Measurements from ENCODE around the gene LRRC10.

The LRRC10 gene

GRCh38 chr12:69610729-69611128, at the start of gene LRRC10:
Gene LRRC10, minus strand, starts transcription at chr12:69610907. Its CDS starts 69 bp downstream, at chr12:69610838.
- intact Hi-C loops (cut with DNase I): no loop called here
- no peak for DNase-seq

GRCh38 chr12:69660164-69660863, 49.6 kb upstream of the LRRC10 start:
- intact Hi-C loops (cut with DNase I): no loop called here
- no peak for DNase-seq

- DNase-seq: no peak
Measured at GRCh38 chr12:69658203-69658602, 47.5 kb upstream of the LRRC10 start.

GRCh38 chr12:69657376-69658137, 46.9 kb upstream of the LRRC10 start:
- no peak for DNase-seq
- intact Hi-C loops (cut with DNase I): no loop called here

More at GRCh38 chr12:69658203-69658602, 47.5 kb upstream of the LRRC10 start:
- intact Hi-C loops (cut with DNase I): no loop called here

- intact Hi-C loops (cut with DNase I): no loop called here
- no peak for DNase-seq
Measured at GRCh38 chr12:69655616-69656340, 45.1 kb upstream of the LRRC10 start.

GRCh38 chr12:69653703-69654102, 43.0 kb upstream of the LRRC10 start:
- DNase-seq: no peak
- intact Hi-C loops (cut with DNase I): no loop called here

GRCh38 chr12:69651922-69652321, 41.2 kb upstream of the LRRC10 start:
- intact Hi-C loops (cut with DNase I): no loop called here
- no peak for DNase-seq

- intact Hi-C loops (cut with DNase I): no loop called here
- DNase-seq: no peak
Measured at GRCh38 chr12:69649529-69649928, 38.8 kb upstream of the LRRC10 start.

- no peak for DNase-seq
- intact Hi-C loops (cut with DNase I): no loop called here
Measured at GRCh38 chr12:69648476-69648875, 37.8 kb upstream of the LRRC10 start.

GRCh38 chr12:69647178-69647577, 36.5 kb upstream of the LRRC10 start:
- DNase-seq: no peak
- intact Hi-C loops (cut with DNase I): no loop called here

- no peak for DNase-seq
- intact Hi-C loops (cut with DNase I): no loop called here
Measured at GRCh38 chr12:69645031-69645430, 34.3 kb upstream of the LRRC10 start.

GRCh38 chr12:69644511-69644910, 33.8 kb upstream of the LRRC10 start:
- intact Hi-C loops (cut with DNase I): no loop called here
- no peak for DNase-seq

GRCh38 chr12:69642531-69642930, 31.8 kb upstream of the LRRC10 start:
- intact Hi-C loops (cut with DNase I): no loop called here
- no peak for DNase-seq

GRCh38 chr12:69641546-69641945, 30.8 kb upstream of the LRRC10 start:
- intact Hi-C loops (cut with DNase I): no loop called here
- no peak for DNase-seq

GRCh38 chr12:69639400-69640016, 28.8 kb upstream of the LRRC10 start:
- intact Hi-C loops (cut with DNase I): no loop called here

GRCh38 chr12:69633061-69633460, 22.4 kb upstream of the LRRC10 start:
- no peak for DNase-seq
- intact Hi-C loops (cut with DNase I): no loop called here

More at GRCh38 chr12:69639400-69640016, 28.8 kb upstream of the LRRC10 start:
- DNase-seq: peak in 5 of 10 donors; percentile 39 to 90 (median 55)

- intact Hi-C loops (cut with DNase I): no loop called here
- DNase-seq: no peak
Measured at GRCh38 chr12:69630191-69630590, 19.5 kb upstream of the LRRC10 start.

- intact Hi-C loops (cut with DNase I): no loop called here
- DNase-seq: no peak
Measured at GRCh38 chr12:69627501-69627900, 16.8 kb upstream of the LRRC10 start.

- peak in 6 of 10 donors; percentile 11 to 84 (median 32) for DNase-seq
- intact Hi-C loops (cut with DNase I): no loop called here
Measured at GRCh38 chr12:69623970-69624369, 13.3 kb upstream of the LRRC10 start.

- intact Hi-C loops (cut with DNase I): no loop called here
- no peak for DNase-seq
Measured at GRCh38 chr12:69621551-69621950, 10.8 kb upstream of the LRRC10 start.

GRCh38 chr12:69620921-69621320, 10.2 kb upstream of the LRRC10 start:
- DNase-seq: no peak
- intact Hi-C loops (cut with DNase I): no loop called here

All from posterior cingulate gyrus (tissue), 11 donors.